Right ventricle myocardium inferior (tissue), 1 donor: Measurements from ENCODE around the gene SLC1A7. TPM values are rescaled to one million over a fixed set of nuclear protein-coding genes. Genes with fewer than 3 reads are reported as not detected.
A peak's percentile ranks its signal among the peaks of the same experiment; 100 is the strongest.

Experiments used
- ATAC-seq: fragments of 200-7000 bp; cut with Tn5 transposase; one replicate; pipeline ENCODE4 v1.9.1; 2020; ENCODE audit warnings: mild to moderate bottlenecking, moderate library complexity
- DNase-seq: peaks from one replicate; pipeline ENCODE4 v3.0.0; 2021; ENCODE audit errors: missing footprints
- intact Hi-C: fragments of 100-400 bp; cut with DNase I; formaldehyde crosslinking; loops from one replicate; pipeline ENCODE4 v1.11.0; 2022
- total RNA-seq: library from RNA; stranded (reverse); fragmentation: NEBNext Ultra II Directional; extraction: Animal tissue kit (Norgen Biotek cat#: 25700); gene quantifications from one replicate; pipeline ENCODE4 v1.2.1, GENCODE V29; 2021
- donor health status: DM: no; HTN: yes; CAD: no; lungs with severe emphysema.

SLC1A7 gene
- total RNA-seq, 1 donor from 2014 or later: not detected

GRCh38 chr1:53083636-53084588 lies 58.5 kb downstream of the SLC1A7 start:
- intact Hi-C loops: no loop called here
- ATAC-seq: no peak
- peak; percentile 60 for DNase-seq

- ATAC-seq: no peak
- intact Hi-C loops: no loop called here
- peak; percentile 42 for DNase-seq
Observed at GRCh38 chr1:53082826-53083455, 59.5 kb downstream of the SLC1A7 start.

GRCh38 chr1:53081384-53082066 lies 60.9 kb downstream of the SLC1A7 start:
- DNase-seq: peak; percentile 61
- no peak for ATAC-seq
- intact Hi-C loops: no loop called here

GRCh38 chr1:53080769-53081168 lies 61.7 kb downstream of the SLC1A7 start:
- intact Hi-C loops: no loop called here
- DNase-seq (peak; percentile 54), ATAC-seq (no peak)

GRCh38 chr1:53080041-53080440 lies 62.4 kb downstream of the SLC1A7 start:
- DNase-seq (no peak), ATAC-seq (no peak)
- intact Hi-C loops: no loop called here

GRCh38 chr1:53079251-53079650 lies 63.2 kb downstream of the SLC1A7 start:
- intact Hi-C loops: no loop called here
- DNase-seq: peak; percentile 34
- ATAC-seq: no peak

GRCh38 chr1:53078333-53079101 lies 63.9 kb downstream of the SLC1A7 start:
- no peak for ATAC-seq
- peak; percentile 65 for DNase-seq
- intact Hi-C loops: no loop called here

GRCh38 chr1:53077599-53077965 lies 64.9 kb downstream of the SLC1A7 start:
- intact Hi-C loops: no loop called here
- peak; percentile 31 for DNase-seq

GRCh38 chr1:53076721-53077598 lies 65.5 kb downstream of the SLC1A7 start:
- no peak for ATAC-seq
- peak; percentile 66 for DNase-seq
- intact Hi-C loops: no loop called here

More at GRCh38 chr1:53077599-53077965, 64.9 kb downstream of the SLC1A7 start:
- no peak for ATAC-seq

- DNase-seq (peak; percentile 54), ATAC-seq (no peak)
- intact Hi-C loops: no loop called here
Observed at GRCh38 chr1:53076165-53076564, 66.3 kb downstream of the SLC1A7 start.

GRCh38 chr1:53075761-53076163 lies 66.7 kb downstream of the SLC1A7 start:
- DNase-seq (peak; percentile 55), ATAC-seq (no peak)
- intact Hi-C loops: no loop called here

- ATAC-seq (no peak), DNase-seq (peak; percentile 44)
- intact Hi-C loops: no loop called here
Observed at GRCh38 chr1:53075206-53075605, 67.2 kb downstream of the SLC1A7 start.

- ATAC-seq (no peak), DNase-seq (peak; percentile 51)
- intact Hi-C loops: no loop called here
Observed at GRCh38 chr1:53074313-53075154, 67.9 kb downstream of the SLC1A7 start.

- ATAC-seq (peak; percentile 87), DNase-seq (peak; percentile 79)
- intact Hi-C loops: no loop called here
Observed at GRCh38 chr1:53073868-53074311, 68.5 kb downstream of the SLC1A7 start.

- ATAC-seq (no peak), DNase-seq (no peak)
- intact Hi-C loops: no loop called here
Observed at GRCh38 chr1:53073287-53073686, 69.2 kb downstream of the SLC1A7 start.

- ATAC-seq: no peak
- intact Hi-C loops: no loop called here
- DNase-seq: no peak
Observed at GRCh38 chr1:53071915-53072314, 70.5 kb downstream of the SLC1A7 start.
